Right hindlimb (tissue), 1 donor: ENCODE data around the gene DRG1.
"Not testable (repeated sequence)": the region's sequence is repeated elsewhere in the genome, so short reads cannot be mapped to it uniquely, and the experiment has no call there.

Experiments
- DNase-seq: peaks from one replicate; pipeline ENCODE4 v3.0.0-alpha.2; 2018

DRG1 gene

DNA sequence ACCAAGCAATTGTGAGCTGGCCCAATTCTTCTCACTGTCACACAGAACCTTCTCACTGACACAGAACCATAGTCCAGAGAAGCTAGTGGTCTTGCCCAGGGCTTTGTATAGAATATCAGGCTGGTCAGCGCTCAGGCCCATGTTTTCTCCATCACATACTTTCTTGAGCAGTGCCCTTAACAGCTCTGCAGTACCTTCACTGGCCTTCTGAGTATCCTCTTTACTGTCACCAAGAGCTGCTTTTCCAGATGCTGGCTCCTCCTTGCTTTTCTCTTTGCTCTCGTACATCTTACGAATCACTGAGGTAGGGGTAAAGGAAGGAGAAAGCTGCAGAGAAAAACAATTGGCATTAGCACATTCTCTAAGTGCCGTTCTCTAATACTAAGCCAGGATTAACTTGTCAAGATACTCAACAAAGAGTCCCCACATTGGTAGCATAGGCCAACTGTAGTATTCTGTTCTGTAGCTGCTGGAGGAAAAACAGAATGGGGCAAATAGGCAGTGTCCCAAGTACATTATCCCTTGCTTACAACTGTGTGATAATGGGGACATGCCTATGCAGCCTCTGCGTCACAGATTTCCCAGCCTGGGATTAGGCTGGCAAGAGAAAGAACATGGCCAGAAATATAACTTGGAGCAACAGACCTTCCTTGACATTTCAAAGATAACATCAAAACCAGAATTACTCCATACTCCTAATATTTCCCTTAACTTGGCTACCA is 43.5 kb downstream of the DRG1 start:
- no peak for DNase-seq

DNA sequence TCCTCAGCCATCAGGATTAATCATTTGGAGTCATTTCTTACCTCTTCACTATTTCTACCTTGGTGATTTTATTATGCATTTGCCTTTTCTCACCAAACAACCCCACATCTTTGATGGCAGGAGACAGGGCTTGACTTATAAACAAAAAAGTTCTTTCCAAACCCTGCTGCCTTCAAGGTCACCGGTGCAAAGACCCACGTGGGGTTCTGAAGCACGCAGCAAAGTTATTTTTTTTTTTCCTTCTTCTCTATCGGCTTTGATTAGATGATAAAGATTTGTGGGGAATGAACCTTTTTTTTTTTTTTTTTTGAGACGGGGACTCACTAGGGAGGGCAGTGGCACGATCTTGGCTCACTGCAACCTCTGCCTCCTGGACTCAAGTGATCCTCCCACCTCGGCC is 44.1 kb downstream of the DRG1 start:
- DNase-seq: no peak

DNA sequence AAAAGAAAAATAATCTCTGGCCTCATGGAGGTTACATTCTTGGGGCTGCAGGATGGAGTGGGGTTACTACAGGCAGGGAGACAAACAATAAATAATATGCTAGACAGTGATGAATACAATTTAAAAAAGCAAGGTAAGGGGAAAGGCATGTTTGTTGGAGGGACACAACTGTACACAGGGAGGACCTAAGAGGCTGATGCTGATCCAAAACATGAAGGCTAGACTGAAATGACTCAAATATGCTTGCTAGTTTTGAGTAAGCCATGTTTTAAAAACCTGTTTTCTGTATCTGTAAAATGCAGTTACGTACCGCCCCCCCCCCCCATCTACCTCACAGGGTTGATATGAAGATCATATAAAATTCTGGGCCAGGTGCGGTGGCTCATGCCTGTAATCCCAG is 46.2 kb downstream of the DRG1 start:
- no peak for DNase-seq

DNA sequence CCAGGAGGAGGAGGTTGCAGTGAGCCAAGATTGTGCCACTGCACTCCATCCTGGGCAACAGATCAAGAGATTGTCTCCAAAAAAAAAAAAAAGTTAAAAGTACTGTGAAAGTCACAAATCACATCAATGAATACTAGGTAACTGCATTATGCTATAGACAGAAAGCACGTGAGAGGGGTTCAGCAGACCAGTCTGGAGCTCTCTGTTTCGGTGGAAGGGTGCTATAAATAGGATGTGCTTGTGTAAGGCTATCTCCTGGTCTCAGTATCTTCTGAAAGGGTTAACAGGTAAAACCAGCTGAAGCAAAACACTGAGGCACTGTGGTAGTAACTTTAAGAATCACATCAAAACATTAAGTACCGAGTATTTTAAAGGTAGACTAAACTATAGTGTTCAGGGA is 46.8 kb downstream of the DRG1 start:
- DNase-seq: no peak

DNA sequence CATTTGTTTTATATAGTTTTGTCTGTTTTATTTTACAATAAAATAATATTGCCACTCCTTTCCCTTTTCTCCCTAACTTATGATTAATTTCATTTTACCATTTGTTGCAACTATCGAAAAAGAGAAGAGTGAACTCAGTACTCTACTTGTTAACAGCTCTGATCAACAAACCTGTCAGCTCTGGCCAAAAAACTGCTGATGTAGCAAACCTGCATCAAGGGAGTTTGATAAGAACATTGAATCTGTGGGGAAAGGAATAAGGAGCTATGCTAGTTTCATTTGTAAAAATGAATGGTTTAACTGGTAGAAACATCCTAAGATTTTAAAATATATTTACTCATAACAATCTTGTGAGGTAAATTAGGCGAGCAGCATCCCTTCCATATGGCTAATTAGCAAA is 47.4 kb downstream of the DRG1 start:
- no peak for DNase-seq

DNA sequence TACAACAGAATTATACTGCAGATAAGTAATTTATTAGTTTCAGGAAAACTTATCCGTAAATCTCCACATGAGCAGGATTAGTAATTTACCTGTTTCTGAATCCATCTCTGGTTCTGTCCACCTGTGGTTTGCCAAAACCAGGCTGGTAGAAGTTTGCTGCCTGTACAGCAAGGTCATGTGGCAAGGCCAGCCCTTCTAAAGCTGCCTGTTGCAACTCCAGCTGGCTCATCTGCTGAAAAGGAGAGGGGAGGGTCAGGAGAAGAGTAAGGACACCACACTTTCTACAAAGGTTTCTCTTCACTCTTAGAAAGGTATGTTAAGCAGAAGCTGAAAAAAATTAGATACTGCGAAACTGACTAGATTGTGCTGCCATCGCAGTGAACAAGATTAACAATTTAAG is 47.9 kb downstream of the DRG1 start:
- DNase-seq: no peak

DNA sequence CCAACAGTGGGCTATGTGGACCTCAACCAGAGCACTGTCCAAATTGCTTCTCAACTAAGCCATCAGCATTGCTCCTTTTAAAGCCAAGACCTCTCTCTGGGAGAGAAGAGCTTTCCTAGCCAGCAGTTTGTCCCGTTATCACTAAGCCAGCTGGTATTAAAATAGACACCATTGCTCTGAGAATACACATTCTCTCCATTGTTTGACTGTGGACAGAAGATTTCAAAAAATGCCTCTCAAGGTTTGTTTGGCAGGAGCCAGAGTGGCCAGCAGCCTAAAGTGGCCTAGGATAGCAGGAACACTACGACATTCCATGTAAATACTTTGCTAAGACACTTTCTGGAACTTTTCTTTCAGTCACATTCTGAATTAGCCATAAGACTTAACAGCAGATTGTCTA is 49.0 kb downstream of the DRG1 start:
- no peak for DNase-seq

DNA sequence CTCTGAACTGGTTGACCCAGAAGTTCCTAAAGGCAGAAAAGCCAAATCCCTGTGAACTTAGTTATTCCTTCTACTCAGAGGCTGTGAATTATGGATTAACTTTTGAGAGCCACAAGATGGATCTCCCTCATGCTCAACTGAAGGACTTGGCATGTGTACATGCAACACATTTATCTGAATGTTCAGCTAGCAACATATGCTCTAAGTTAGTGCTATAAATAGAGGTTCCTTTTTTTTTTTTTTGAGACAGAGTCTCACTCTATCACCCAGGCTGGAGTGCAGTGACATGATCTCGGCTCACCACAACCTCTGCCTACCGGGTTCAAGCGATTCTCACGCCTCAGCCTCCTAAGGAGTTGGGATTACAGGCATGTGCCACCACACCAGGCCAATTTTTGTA is 50.1 kb downstream of the DRG1 start:
- DNase-seq: no peak

DNA sequence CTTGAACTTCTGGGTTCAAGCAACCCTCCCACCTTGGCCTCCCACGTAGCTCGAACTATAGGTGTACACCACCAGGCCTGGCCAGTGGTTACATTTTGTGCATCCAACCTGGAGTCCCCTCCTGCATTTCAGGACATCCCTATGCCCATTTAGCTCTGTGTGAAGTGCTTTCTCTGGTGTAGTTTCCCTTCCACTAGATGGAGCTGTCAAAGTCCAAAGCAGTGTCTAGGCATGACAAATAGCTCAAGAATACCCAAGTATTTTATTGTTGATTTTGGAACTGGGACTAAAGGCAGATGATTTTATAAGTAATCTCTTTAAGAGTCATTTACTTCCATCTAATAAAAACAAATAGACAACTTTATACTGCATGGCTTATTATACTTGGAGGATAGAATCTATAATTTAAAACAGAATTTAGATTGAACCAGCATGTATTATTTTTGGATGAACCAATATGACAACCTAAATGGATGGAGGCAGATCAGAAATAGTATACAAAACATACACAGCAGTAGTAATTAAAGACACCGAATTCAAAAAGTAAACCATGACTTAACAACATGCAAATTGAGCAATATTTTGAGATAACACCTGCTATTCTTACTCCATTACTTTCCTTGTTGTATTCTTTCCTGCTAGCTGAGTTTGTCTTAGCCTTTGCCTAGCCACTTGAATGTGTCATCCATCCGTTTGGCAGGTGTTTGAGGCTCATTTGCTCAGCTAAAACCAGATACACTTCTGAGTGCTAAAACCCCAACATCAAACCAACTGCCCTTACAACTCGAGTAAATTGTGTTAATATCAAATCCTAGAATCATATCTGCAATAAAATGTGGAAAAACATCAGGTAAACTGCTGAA is 52.5 kb downstream of the DRG1 start:
- DNase-seq: no peak

DNA sequence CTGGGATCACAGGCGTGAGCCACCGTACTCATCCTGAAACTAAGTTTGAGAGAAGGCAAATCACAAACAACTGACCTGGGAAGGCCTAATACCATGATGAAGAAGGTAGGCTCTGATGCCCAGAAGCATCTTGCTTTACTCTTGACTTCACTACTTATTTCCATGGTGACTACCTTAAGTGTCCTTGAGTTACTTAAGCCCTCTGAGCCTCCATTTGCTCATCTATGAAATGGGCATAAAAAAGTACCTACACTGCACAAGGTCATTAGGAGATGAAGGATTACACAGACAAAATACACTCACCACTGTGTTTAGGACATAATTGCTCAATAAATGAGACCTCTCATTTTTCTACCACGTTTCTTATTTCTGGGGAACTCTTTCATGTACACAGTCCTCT is 62.3 kb downstream of the DRG1 start:
- DNase-seq: no peak

DNA sequence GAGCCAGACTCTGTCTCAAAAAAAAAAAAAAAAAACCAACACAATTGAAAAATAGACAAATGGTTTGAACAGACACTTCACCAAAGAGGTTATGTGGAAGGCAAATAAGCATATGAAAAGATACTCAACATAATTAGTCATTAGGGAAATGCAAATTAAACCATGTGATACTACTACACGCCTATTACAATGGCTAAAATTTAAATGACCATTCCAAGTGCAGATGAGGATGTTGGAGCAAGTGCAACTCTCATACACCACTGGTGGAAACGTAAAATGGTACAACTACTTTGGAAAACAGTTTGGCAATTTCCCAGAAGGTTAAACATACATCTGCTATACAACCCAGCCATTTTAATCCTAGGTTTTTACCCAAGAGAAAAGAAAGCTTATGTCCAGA is 65.9 kb downstream of the DRG1 start:
- no peak for DNase-seq

DNA sequence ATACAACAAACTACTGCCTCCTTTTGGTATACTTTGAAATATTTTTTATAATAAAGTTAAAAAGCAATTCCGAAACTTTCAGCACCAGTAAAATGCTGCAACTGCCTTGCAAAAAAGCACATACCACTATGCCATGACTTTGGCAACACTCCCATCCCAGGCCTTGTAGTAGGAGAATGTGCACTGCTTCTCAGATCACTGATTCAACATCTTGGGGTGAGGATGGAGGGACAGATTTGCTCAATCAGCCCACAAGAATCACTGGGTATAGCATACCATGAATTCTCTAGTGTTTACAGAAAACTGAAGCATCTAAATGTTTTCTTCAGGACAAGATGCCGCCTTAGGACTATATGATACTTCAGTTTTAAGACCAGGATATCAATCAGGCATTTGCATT is 75.3 kb downstream of the DRG1 start:
- no peak for DNase-seq

DNA sequence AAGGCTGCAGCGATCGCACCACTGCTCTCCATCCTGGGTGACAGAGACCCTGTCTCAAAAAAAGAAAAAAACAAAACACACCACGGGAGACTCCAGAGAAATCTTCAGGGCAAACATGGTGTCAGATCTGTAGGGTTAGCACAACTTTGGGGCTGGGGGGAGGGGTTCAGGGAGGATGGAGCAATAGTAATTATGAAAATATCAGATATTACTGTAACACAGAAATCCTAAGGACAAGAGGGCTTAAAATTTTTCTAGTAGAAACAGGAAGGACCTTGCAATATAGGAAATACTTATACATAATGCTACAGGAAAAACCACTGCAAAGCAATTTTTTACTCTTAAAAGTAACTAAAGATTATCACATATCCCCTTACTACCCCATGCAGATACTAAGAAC is 76.4 kb downstream of the DRG1 start:
- no peak for DNase-seq

DNA sequence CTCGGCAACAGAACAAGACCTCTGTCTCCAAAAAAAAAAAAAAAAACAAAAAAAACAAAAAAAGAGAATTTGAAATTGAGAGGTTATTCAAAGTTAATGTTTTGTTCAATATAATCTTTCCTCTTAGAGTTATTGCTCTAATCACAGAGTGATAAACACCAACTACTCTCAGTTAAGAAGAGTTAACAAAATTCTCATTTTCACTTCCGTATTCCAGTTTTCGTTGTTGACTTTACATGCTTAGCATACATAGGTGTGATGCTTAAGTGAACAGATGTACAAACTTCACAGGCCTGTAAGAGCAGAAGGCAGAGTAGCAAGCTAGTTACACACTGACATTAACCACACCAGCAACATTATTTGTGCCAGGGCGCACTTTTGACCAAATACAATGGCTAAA is 77.9 kb downstream of the DRG1 start:
- no peak for DNase-seq

DNA sequence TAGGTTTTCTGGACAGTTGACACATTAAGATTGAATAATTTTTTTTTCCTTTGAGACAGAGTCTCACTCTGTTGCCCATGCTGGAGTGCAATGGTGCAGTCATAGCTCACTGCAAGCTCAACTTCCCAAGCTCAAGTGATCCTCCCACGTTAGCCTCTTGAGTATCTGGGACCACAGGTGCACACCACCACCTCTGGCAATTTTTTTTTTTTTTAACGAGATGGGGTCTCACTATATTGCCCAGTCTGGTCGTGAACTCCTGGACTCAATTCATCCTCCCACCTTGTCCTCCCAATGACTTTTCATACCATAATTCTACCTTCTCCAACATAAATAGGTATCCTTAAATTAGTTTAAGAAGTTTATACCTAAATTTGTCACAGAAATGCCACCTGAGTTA is 81.7 kb downstream of the DRG1 start:
- no peak for DNase-seq

DNA sequence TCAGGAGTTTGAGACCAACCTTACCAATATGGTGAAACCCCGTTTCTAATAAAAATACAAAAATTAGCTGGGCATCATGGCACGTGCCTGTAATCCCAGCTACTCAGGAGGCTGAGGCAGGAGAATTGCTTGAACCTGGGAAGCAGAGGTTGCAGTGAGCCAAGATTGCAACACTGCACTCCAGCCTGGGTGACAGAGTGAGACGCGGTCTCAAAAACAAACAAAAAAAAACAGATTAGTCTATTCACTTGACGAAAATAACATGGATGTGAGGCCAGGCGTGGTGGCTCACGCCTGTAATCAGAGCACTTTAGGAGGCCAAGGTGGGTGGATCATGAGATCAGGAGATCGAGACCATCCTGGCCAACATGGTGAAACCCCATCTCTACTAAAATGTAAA is 83.1 kb downstream of the DRG1 start:
- not testable (repeated sequence) for DNase-seq
